HFF-Myc (cell line): ENCODE data around the gene BRF1.

Experiments used
- DNase-seq: peaks from one replicate; pipeline ENCODE4 v3.0.0-alpha.2; 2011; ENCODE audit warnings: low read depth; ENCODE audit errors: extremely low read depth
- H3K4me3 ChIP-seq: replicated peaks from 2 replicates; pipeline ENCODE4 v1.5.1; 2011; ENCODE audit warnings: low read depth, mild to moderate bottlenecking, control low read depth, low read length
- TF ChIP-seq, protein P1 (sequence below): IDR thresholded peaks from 2 replicates; pipeline ENCODE4 v1.5.1; 2012; ENCODE audit warnings: mild to moderate bottlenecking, low read depth, low read length, control low read depth; ENCODE audit errors: missing control alignments

Gene BRF1

DNA sequence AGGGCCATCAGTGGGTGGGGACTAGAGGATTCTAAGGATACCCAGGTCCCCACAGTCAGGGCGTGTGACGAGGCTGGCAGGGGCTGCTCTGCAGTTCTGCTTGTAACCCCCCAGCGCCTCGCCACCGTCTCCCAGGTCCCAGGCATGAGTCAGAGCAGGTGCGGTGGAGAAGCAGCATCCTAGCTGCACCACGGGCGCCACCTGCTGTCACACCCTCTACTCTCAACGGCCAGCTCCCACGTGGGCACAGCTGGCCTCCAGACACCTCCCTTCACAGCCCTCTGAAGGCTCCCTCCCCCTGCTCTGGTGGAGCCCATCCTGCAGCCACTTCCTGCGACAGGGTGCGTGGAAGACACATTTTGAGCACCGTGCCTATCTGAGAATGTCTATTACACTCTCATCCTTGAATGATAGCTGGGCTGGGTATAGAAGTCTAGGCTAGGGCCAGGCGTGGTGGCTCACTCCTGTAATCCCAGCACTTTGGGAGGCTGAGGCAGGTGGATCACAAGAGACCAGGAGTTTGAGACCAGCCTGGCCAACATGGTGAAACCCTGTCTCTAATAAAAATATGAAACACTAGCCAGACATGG is 112.8 kb downstream of the BRF1 start:
- TF ChIP-seq, protein P1, sequence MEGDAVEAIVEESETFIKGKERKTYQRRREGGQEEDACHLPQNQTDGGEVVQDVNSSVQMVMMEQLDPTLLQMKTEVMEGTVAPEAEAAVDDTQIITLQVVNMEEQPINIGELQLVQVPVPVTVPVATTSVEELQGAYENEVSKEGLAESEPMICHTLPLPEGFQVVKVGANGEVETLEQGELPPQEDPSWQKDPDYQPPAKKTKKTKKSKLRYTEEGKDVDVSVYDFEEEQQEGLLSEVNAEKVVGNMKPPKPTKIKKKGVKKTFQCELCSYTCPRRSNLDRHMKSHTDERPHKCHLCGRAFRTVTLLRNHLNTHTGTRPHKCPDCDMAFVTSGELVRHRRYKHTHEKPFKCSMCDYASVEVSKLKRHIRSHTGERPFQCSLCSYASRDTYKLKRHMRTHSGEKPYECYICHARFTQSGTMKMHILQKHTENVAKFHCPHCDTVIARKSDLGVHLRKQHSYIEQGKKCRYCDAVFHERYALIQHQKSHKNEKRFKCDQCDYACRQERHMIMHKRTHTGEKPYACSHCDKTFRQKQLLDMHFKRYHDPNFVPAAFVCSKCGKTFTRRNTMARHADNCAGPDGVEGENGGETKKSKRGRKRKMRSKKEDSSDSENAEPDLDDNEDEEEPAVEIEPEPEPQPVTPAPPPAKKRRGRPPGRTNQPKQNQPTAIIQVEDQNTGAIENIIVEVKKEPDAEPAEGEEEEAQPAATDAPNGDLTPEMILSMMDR: no peak
- H3K4me3 ChIP-seq: no peak overlapping the region

DNA sequence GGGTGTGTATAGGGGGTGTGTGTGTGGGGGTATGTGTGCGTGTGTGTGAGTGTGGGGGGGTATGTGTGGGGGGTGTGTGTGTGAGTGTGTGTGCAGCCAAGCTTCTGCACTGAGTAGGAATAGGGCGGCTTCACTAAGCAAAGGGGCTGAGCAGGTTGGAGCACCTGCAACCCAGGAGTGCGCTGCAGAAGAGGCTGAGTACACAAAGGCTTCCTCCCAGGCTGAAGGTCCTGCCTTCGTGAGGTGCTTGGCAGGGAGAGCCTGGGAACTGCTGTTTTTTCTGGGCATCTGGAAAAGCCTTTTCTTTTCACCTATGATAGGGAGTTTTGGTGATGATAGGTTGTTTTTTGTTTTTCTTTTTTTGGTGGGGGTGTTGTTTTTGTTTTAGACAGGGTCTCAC is 113.7 kb downstream of the BRF1 start:
- no peak overlapping the region for H3K4me3 ChIP-seq
- no peak for DNase-seq
- TF ChIP-seq, protein P1: no peak

More for the DNA sequence above, 112.8 kb downstream of the BRF1 start:
- DNase-seq: no peak

DNA sequence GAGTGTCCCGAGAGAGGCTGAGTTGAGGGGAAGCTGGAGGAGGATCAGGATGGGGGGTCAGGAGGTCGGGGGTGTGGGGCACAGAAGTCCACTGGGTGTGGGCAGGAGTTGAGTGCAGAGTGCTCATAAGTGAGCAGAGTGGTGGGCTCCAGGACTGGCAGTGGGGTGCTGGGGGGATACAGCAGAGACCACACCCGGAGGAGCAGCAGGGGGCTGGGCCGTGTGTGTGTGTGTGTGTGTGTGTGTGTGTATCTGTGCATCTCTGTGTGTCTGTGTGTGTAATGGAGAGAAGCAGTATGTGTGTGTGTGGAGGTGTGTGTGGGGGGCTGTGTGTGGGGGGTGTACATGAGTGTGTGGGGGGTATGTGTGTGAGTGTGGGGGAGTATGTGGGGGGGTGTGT is 114.8 kb downstream of the BRF1 start:
- no peak for DNase-seq
- TF ChIP-seq, protein P1: no peak
- no peak overlapping the region for H3K4me3 ChIP-seq

DNA sequence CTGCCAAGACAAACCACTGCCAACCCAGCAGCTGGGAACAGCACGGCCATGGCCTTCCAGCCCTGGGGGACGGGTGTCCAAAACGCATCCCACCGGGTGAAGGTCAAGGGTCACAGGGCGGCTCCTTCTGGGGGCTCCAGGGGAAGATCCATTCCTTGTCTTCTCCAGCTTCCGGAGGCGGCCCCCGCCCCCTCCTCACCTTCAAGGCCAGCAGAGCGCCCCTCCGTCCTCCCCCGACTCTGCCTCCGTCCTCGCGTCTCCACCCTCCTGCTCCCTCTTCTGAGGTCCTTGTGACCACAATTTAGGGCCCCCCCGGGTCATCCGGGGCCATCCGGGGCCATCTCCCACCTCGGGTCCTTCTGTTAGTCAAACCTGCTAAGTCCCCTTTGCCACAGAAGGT is 115.8 kb downstream of the BRF1 start:
- TF ChIP-seq, protein P1: no peak
- DNase-seq: no peak
- no peak overlapping the region for H3K4me3 ChIP-seq

DNA sequence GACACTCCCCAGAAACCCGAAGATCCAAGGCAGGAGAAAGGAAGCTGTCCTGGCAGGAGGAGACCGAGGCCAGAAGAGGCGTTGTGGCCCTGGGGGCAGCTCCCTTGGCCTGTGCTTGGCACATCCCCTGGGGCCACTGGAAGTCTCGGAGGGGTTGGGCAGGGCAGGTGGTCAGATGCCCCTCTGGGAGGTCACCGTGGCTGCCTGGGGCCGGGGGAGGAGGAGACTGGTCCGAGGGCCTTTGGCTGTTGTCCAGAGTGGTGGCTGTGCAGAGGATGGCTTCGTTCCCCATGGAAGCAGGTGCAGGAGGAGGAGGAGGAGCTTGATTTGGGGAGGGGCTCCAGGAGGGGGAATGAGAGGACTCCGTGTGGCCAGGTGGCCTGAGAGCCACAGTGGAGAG is 116.3 kb downstream of the BRF1 start:
- TF ChIP-seq, protein P1: no peak
- DNase-seq: no peak
- no peak overlapping the region for H3K4me3 ChIP-seq

DNA sequence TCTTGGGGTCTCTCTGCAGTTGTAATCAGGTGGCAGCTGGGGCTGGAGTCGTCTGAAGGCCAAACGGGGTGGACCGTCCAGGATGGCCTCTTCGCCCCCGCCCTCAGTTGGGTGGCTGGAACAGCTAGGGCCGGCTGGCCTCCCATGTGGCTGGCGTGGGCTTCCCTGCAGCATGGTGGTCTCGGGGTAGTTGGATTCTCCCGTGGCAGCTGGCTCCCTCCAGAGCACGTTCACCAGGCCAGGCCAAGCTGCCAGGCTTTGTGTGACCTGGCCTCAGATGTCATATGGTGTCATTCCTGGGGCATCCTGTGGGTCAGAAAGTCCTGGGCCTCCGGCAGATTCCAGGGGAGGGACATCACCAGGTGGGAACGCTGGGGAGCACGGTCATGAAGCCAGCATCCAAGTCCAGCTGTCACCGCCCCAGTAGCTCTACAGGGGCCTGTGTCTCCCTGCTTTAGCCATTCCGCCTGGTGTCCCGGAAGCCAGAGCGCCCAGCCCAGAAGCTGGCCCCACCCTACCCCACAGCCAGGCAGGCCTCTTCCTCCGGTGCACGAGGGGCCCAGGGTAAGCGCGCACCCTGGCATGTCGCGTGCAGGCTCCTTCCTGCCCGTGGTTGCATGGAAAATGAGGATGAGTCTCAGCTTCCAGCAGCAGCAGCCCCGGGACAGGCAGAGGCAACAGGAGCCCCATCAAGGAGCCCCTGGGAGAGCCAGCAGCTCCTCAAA is 118.3 kb downstream of the BRF1 start:
- H3K4me3 ChIP-seq: no peak overlapping the region
- no peak for DNase-seq
- TF ChIP-seq, protein P1: no peak
